Bronchial epithelial cell (primary cell): ENCODE results near the gene ZNF333. TPM values are rescaled to one million over a fixed set of nuclear protein-coding genes. Genes with fewer than 3 reads are reported as not detected.
A peak's percentile ranks its signal among the peaks of the same experiment; 100 is the strongest.

ENCODE experiments used
- DNase-seq: peaks from one replicate; pipeline ENCODE4 v3.0.0-alpha.2; 2010; ENCODE audit warnings: low read depth
- FAIRE-seq: peaks from 2 replicates; lab custom pipeline; 2011; peaks lifted over from hg19 to GRCh38; lab: Jason Lieb, UNC
- H3K27me3 ChIP-seq: 2 replicates; pipeline ENCODE4 v1.5.1; 2011; ENCODE audit warnings: low read length; ENCODE audit not compliant: control insufficient read depth, insufficient read depth
- H3K36me3 ChIP-seq: 2 replicates; pipeline ENCODE4 v1.5.1; 2011; ENCODE audit warnings: low read length; ENCODE audit not compliant: control insufficient read depth, insufficient read depth
- H3K4me3 ChIP-seq: 2 replicates; pipeline ENCODE4 v1.5.1; 2011; ENCODE audit warnings: mild to moderate bottlenecking, low read depth, low read length, control low read depth
- total RNA-seq: library from RNA; depleted of rRNA; stranded (reverse); fragments of >200 nt; gene quantifications from 2 replicates; pipeline ENCODE4 v1.2.1, GENCODE V29; 2014
- TF ChIP-seq, protein P1 (sequence below): IDR thresholded peaks from 2 replicates; pipeline ENCODE4 v1.5.1; 2011; ENCODE audit warnings: mild to moderate bottlenecking, moderate library complexity, low read length, control low read depth, inconsistent platforms; ENCODE audit not compliant: insufficient read depth, severe bottlenecking

Gene ZNF333
- total RNA-seq, 1 donor from 2014 or later, result 22.9 TPM

- TF ChIP-seq, protein P1, sequence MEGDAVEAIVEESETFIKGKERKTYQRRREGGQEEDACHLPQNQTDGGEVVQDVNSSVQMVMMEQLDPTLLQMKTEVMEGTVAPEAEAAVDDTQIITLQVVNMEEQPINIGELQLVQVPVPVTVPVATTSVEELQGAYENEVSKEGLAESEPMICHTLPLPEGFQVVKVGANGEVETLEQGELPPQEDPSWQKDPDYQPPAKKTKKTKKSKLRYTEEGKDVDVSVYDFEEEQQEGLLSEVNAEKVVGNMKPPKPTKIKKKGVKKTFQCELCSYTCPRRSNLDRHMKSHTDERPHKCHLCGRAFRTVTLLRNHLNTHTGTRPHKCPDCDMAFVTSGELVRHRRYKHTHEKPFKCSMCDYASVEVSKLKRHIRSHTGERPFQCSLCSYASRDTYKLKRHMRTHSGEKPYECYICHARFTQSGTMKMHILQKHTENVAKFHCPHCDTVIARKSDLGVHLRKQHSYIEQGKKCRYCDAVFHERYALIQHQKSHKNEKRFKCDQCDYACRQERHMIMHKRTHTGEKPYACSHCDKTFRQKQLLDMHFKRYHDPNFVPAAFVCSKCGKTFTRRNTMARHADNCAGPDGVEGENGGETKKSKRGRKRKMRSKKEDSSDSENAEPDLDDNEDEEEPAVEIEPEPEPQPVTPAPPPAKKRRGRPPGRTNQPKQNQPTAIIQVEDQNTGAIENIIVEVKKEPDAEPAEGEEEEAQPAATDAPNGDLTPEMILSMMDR, result no peak
- Histone ChIP-seq H3K36me3 (no peaks in the 10 kb centered on the region), H3K4me3 (no peak overlapping the region), H3K27me3 (no peaks in the 10 kb centered on the region)
- FAIRE-seq, result no peak
- no peak for DNase-seq
These were observed 16.8 kb upstream of the ZNF333 start for GRCh38 chr19:14673088-14673487.

- Histone ChIP-seq H3K36me3 (no peaks in the 10 kb centered on the region), H3K4me3 (no peak within 1 kb of the TSS), H3K27me3 (no peaks in the 10 kb centered on the region)
- DNase-seq, result no peak
- FAIRE-seq, result peak; percentile 47
- TF ChIP-seq, protein P1, result no peak
These were observed 15.1 kb upstream of the ZNF333 start, which contains the start of gene ADGRE3 for GRCh38 chr19:14674764-14675163. ADGRE3 (minus strand) TSS chr19:14674844; CDS start chr19:14674770, 74 bp downstream.

DNA sequence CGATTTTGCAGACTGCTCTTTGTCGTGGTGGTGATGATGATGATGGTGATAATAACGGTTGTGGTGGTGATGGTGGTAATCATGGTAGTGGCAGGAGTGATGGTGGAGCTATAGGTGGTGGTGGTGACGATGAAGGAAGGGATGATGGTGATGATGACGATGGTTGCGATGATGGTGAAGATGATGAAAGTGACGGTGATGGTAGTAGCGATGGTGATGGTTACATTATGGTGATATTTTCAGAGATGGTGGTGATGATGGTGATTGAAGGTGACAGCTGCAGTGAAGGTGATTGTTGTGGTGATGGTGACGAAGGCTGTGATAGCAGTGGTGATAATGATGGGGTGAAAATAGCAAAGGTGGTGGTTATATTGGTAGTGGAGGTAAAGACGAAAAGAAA is 13.1 kb upstream of the ZNF333 start:
- FAIRE-seq (no peak), DNase-seq (no peak)
- TF ChIP-seq, protein P1, result no peak

GRCh38 chr19:14677464-14677863 is 12.4 kb upstream of the ZNF333 start:
- H3K36me3 ChIP-seq, result no peaks in the 10 kb centered on the region
- TF ChIP-seq, protein P1, result no peak
- H3K27me3 ChIP-seq, result no peaks in the 10 kb centered on the region
- H3K4me3 ChIP-seq, result no peak overlapping the region
- DNase-seq (no peak), FAIRE-seq (no peak)

More for the DNA sequence above, 13.1 kb upstream of the ZNF333 start:
- H3K36me3 ChIP-seq, result no peaks in the 10 kb centered on the region
- no peak overlapping the region for H3K4me3 ChIP-seq
- H3K27me3 ChIP-seq, result no peaks in the 10 kb centered on the region

DNA sequence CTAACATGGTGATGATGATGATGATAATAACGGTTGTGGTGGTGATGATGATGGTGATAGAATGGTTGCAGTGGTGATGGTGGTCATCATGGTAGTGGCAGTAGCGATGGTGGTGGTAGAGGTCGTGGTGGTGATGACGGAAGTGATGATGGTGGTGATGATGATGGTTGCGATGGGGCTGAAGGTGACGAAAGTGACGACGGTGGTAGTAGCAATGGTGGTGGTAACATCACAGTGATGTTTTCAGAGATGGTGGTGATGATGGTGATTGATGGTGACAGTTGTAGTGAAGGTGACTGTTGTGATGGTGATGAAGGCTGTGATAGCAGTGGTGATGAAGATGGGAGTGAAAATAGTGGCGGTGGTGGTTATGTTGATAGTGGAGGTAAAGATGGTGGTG is 11.6 kb upstream of the ZNF333 start:
- no peak for FAIRE-seq
- Histone ChIP-seq H3K36me3 (no peaks in the 10 kb centered on the region), H3K27me3 (no peaks in the 10 kb centered on the region), H3K4me3 (no peak overlapping the region)
- TF ChIP-seq, protein P1, result no peak
- no peak for DNase-seq

- no peaks in the 10 kb centered on the region for H3K27me3 ChIP-seq
- TF ChIP-seq, protein P1, result no peak
- DNase-seq, result no peak
- no peaks in the 10 kb centered on the region for H3K36me3 ChIP-seq
- no peak overlapping the region for H3K4me3 ChIP-seq
- FAIRE-seq, result no peak
These were observed 7.8 kb upstream of the ZNF333 start for GRCh38 chr19:14682084-14682483.
